ENCODE results near the gene GSTT2B. TPM values are rescaled to one million over a fixed set of nuclear protein-coding genes. Genes with fewer than 3 reads are reported as not detected.

Gene GSTT2B, protein sequence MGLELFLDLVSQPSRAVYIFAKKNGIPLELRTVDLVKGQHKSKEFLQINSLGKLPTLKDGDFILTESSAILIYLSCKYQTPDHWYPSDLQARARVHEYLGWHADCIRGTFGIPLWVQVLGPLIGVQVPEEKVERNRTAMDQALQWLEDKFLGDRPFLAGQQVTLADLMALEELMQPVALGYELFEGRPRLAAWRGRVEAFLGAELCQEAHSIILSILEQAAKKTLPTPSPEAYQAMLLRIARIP
- 4.2 and 15.7 TPM in 2 replicates for total RNA-seq

DNA sequence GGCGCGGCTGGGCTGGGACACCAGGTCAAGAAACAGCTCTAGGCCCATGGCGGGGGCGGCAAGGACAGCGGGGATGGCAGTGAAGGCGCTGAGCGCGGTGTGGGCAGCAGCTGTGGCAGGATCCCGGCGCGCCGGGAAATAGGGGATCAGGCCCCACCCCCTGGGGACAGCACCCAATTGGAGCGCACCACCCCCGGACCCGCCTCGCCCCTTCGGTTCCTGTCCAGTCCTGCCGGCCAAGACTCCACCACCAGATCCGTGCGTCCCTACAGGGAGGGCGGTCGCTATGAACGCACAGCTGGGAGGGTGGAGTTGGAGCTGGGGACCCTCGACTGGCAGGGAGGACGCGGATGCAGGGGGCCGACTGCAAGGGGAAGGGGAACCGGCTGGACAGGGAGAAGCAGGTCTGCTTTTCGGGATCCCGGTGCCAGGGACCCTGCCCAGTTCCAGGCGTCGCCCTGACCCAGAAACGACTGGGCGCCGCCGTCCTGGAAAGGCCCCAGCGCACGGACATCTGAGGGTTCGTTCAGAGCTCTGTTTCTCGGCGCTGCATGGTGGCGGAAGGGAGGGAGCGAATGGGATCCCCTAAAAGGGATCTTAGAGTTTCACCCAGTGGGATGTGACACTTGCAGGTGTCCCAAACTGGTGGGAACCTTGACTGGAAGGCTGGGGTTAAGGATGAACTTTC lies at the start of gene GSTT2B:
Gene GSTT2B, minus strand, starts transcription at position 112 of the 688 bp plus-strand sequence. Its CDS starts 64 bp downstream, at position 48.

DNA sequence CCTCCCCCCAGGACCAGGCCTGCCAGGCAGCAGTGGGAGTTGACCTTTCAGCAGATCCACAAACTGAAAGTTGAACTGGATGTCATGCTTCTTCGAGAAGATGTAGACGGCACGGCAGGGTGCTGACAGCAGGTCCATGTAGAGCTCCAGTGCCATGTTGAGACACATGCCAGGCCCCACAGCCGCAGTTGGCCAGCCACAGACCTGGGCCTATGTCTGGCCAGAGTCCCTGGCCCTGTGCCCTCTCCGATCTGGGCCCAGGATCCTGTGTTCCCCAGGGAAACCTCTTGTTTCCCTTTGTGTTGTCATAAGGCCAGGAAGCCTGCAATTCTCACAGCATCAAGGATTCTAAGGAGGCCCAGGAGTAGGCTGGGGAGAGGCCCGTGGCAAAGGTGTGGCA lies 44.2 kb upstream of the GSTT2B start, which contains the start of gene GSTT4:
Gene GSTT4, minus strand, starts transcription at position 253 of the 400 bp plus-strand sequence. Its CDS starts 97 bp downstream, at position 156.

GRCh38 chr22:23979557-23980240 lies 18.7 kb upstream of the GSTT2B start, which contains the start of gene GSTT2:
TSS of gene GSTT2 (plus strand) at chr22:23980134.

GRCh38 chr22:23974345-23974744 lies 13.3 kb upstream of the GSTT2B start, which contains the start of gene DDT:
TSS of gene DDT (minus strand) at chr22:23974441. CDS start at chr22:23974414, 27 bp downstream.

DNA sequence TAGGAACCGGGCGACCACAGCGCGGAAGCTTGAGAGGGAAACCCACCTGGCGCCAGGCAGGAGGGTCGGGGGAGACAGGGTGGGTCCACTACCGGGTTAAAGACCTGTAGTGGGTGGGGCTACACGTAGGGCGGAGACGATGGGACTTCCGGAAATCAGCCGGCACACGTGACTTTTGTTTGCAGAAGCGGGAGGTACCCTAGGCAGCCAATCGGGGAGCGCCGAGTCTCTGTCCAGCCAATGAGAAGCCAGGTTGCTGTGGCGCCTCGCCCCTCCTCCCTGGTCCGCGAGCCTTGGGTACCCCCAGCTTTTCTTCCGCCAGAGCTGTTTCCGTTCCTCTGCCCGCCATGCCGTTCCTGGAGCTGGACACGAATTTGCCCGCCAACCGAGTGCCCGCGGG lies 5.6 kb upstream of the GSTT2B start, which contains the start of gene DDTL:
Gene DDTL, plus strand, starts transcription at position 321 of the 400 bp plus-strand sequence. Its CDS starts 27 bp downstream, at position 348.

Other genes starting within 250 kb of the GSTT2B start
- gene ZNF70, start 210.1 kb downstream of the GSTT2B start, total RNA-seq, result 4.2 and 6.7 TPM in 2 replicates
- not detected in 2 replicates for gene VPREB3, start 206.8 kb downstream of the GSTT2B start, total RNA-seq
- gene C22orf15, start 198.2 kb downstream of the GSTT2B start, total RNA-seq, result 1.2 and 3.3 TPM in 2 replicates
- 3.0 and 4.3 TPM in 2 replicates for gene CHCHD10, start 193.2 kb downstream of the GSTT2B start, total RNA-seq
- 14.0 and 15.4 TPM in 2 replicates for gene MMP11, start 188.3 kb downstream of the GSTT2B start, total RNA-seq
- 17.5 and 42.7 TPM in 2 replicates for gene SMARCB1, start 174.2 kb downstream of the GSTT2B start, total RNA-seq
- 0.30 and 0.83 TPM in 2 replicates for gene DERL3, start 122.2 kb downstream of the GSTT2B start, total RNA-seq
- gene SLC2A11, start 103.3 kb downstream of the GSTT2B start, total RNA-seq, result 12.9 and 14.8 TPM in 2 replicates
- gene MIF, start 66.8 kb downstream of the GSTT2B start, total RNA-seq, result 204 and 272 TPM in 2 replicates
- 0.59 and 0.60 TPM in 2 replicates for gene DDTL, start 5.7 kb upstream of the GSTT2B start, total RNA-seq
- gene DDT, start 13.2 kb upstream of the GSTT2B start, total RNA-seq, result 75.8 and 104 TPM in 2 replicates
- gene GSTT2, start 18.9 kb upstream of the GSTT2B start, total RNA-seq, result 0.60 TPM in 1 of 2 replicates, not detected in the other
- gene GSTT4, start 44.3 kb upstream of the GSTT2B start, total RNA-seq, result not detected in 2 replicates
- gene CABIN1, start 50.1 kb upstream of the GSTT2B start, total RNA-seq, result 41.9 and 75.8 TPM in 2 replicates
- 0.28 and 0.89 TPM in 2 replicates for gene SUSD2, start 220.3 kb upstream of the GSTT2B start, total RNA-seq

Data from smooth muscle cell of the umbilical artery (primary cell).